ENCODE results near the gene PPP1R9B.

DNA sequence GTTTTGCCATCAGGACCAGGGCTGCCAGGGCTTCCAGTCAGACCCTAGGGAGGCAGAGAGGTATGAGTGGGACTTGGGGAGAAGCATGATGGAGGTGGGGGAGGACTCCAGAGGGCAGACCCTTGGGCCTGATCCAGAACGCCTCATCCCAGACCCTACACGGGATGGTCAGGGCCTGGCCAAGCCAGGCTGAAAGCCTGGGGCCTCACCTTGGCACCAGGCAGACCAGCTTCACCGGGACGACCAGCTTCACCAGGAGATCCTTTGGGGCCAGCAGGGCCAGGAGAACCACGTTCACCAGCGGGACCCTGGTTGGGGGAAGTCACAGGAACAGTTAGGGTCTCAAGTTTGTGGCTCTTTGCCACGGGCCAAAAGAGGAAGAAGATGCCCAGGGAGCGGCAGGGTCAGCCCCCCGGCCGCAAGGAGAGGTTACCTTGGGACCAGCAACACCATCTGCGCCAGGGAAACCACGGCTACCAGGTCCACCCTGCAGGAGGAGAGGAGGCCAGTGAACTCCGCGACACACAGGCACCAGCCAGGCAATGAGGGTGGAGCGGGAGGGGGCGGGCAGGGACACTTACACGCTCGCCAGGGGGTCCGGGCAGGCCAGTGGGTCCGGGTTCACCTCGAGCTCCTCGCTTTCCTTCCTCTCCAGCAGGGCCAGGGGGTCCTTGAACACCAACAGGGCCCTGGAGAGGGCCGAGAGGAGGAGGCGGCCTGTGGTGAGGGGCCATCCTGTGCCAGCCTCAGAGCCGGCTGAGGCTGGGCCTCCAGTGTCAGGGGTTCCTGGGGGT lies 43.9 kb upstream of the PPP1R9B start:
- TF ChIP-seq, protein P1, sequence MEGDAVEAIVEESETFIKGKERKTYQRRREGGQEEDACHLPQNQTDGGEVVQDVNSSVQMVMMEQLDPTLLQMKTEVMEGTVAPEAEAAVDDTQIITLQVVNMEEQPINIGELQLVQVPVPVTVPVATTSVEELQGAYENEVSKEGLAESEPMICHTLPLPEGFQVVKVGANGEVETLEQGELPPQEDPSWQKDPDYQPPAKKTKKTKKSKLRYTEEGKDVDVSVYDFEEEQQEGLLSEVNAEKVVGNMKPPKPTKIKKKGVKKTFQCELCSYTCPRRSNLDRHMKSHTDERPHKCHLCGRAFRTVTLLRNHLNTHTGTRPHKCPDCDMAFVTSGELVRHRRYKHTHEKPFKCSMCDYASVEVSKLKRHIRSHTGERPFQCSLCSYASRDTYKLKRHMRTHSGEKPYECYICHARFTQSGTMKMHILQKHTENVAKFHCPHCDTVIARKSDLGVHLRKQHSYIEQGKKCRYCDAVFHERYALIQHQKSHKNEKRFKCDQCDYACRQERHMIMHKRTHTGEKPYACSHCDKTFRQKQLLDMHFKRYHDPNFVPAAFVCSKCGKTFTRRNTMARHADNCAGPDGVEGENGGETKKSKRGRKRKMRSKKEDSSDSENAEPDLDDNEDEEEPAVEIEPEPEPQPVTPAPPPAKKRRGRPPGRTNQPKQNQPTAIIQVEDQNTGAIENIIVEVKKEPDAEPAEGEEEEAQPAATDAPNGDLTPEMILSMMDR (IDR thresholded peaks at IDR 0.05 in 2 of 3, conservative IDR thresholded peaks at IDR 0.05 in 1 of 3; ENCODE audit: borderline replicate concordance in 1 of 3, insufficient read depth in 1 of 3, low read depth in 2 of 3, low read length in 2 of 3), result no peak
- TF ChIP-seq ZFX (IDR thresholded peaks at IDR 0.05), result no peak

All from HCT116 (cell line).